Astrocyte of the spinal cord (primary cell): Measurements from ENCODE around the gene TAL2.

ENCODE experiments used
- DNase-seq: peaks from one replicate; pipeline ENCODE4 v3.0.0; 2011; ENCODE audit warnings: low read depth, low spot score
- H3K4me3 ChIP-seq: 2 replicates; pipeline ENCODE4 v1.5.1; 2011; ENCODE audit warnings: low read depth, mild to moderate bottlenecking, low read length, moderate library complexity
- in situ Hi-C: cut with HindIII; loops from 2 replicates; pipeline ENCODE4 v1.10.0; 2017; ENCODE audit warnings: low sequenced_read_pairs
- TF ChIP-seq, protein P1 (sequence below): IDR thresholded peaks from 2 replicates; pipeline ENCODE4 v1.5.1; 2012; ENCODE audit warnings: low read depth, mild to moderate bottlenecking, low read length, inconsistent platforms

The TAL2 gene

DNA sequence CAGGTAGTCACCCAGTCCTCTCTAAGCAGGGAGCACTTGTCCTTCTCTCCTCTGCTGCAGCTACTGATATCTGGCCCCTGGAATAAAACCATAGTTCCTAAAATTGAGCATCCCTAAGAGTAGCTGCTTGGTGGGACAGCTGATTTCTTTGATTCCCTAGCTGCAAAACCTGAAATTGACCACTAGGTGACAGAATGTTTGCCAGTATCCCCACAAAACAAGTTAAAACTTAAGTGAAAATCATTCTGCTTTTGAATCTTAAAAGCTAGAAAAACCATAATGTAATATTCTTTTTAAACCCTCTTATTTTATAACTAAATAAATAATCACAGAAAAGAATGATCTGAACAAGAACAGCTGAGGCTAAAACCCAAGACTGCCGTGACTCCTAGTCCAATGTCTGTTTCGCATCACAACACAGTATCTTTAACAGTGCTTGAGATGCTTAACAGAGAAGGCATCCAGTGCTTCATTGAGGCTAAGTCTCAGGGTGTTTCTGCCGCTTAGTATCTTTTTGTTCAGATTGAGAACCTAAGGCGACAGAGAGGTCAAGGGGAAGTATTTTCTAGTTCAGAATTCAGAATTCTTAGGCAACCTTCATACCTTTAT, 24.4 kb upstream of the TAL2 start:
- TF ChIP-seq, protein P1, sequence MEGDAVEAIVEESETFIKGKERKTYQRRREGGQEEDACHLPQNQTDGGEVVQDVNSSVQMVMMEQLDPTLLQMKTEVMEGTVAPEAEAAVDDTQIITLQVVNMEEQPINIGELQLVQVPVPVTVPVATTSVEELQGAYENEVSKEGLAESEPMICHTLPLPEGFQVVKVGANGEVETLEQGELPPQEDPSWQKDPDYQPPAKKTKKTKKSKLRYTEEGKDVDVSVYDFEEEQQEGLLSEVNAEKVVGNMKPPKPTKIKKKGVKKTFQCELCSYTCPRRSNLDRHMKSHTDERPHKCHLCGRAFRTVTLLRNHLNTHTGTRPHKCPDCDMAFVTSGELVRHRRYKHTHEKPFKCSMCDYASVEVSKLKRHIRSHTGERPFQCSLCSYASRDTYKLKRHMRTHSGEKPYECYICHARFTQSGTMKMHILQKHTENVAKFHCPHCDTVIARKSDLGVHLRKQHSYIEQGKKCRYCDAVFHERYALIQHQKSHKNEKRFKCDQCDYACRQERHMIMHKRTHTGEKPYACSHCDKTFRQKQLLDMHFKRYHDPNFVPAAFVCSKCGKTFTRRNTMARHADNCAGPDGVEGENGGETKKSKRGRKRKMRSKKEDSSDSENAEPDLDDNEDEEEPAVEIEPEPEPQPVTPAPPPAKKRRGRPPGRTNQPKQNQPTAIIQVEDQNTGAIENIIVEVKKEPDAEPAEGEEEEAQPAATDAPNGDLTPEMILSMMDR = peak; percentile 56
- no peak overlapping the region for H3K4me3 ChIP-seq
- in situ Hi-C loops = no loop called here
- no peak for DNase-seq

DNA sequence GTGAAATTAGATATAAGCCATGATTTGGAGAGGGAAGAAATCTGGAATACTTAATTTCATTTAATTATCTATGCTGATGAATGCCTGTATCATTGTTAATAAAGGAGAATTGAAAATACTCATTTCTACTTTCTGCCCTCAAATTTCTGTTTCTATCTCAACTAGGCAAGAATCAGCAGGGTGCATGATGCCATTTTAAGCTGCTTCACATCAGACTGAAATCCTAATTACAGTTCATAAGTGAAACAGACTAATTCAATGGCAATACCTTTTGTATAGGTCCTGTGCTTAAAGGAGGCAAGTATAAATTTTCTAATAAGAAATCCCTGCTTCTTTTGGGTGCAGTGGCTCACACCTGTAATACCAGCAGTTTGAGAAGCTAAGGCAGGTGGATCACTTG, 22.3 kb upstream of the TAL2 start:
- no peak for DNase-seq
- no peak overlapping the region for H3K4me3 ChIP-seq
- in situ Hi-C loops = no loop called here
- TF ChIP-seq, protein P1 = no peak

DNA sequence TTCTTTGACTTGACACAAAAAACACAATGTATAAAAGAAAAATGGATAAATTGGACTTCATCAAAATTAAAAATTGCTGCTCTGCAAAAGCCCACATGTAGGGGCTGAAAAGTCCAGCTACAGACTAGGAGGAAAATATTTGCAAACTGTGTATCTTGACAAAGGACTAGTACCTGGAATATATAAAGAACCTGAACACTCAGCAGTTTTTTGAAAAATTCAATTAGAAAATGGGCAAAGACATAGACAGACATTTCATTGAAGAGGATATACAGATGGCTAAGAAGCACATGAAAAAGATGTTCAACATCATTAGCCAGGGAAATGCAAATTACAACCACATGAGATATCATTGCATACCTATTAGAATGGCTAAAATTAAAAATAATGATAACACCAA, 18.5 kb upstream of the TAL2 start:
- in situ Hi-C loops = no loop called here
- H3K4me3 ChIP-seq = no peak overlapping the region
- TF ChIP-seq, protein P1 = no peak
- DNase-seq = no peak

DNA sequence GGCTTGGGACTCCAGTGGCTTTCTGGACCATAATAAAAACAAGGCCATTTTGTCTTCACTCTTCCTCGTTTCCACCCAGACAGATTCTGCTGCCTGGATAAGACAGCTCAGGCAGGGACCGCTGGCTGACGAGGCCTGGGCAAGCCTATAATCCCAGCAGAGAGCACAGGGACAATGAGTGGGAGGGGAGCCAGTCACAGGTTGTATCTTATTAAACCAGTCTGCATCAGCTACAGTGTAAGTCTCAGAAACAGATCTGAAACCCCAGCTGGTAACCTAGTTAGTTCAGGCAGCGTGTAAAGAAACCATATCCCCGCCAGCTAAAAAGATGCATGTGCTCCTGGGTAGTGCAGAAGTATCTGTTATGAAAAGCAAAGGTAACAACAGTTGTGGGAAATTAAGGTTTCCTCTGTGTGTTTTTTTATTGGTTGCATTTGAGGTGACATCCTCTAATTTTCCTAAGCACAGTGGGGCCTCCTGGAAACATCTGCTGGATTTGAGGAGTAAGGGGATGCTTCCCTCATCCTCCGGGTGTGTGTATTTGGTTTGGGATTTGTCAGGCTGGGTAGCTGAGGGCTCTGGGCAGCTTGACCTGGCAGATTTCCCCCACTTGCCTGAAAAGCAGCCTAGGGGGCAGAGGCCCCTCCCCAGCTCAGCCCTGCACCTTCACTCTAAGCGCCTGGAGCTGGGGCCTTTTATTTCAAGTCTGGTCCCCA, 15.2 kb upstream of the TAL2 start:
- DNase-seq = no peak
- H3K4me3 ChIP-seq = no peak overlapping the region
- in situ Hi-C loops = no loop called here
- TF ChIP-seq, protein P1 = no peak

DNA sequence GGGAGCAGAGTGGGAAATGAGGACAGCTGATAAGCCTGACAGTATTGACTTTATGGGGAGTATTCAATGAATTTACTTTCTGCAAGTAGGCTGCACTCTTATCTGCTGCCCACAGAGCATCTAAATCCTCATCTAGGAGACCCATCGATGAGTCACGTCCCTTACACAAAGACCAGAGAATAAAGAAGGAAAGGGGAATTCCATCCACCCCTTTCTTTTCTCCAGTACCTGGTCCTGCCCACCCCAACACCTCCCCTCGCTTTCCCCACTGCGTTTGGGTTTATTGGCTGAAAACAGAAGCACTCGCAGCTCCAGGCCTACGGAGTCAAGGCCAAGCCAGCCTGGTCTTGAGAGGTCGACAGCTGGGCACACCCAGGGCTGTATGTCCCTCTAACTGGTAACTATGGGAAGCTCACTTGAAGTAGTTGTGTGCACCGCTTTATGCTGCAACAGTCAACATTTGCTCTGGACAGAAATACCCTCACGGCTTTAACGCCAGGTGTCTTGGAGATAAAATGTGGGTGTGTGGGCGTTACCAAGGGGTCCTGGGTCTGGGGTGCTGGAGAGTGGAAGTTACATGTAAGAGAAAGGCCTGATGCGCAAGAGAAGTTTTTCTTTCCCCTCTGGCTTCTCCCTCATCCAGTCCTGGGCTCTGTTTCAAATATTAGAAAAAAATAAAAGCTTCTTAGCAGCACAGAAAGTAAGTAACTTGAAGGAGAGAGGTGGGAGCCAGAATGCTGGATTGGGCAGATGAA, 14.5 kb upstream of the TAL2 start:
- no peak overlapping the region for H3K4me3 ChIP-seq
- TF ChIP-seq, protein P1 = no peak
- in situ Hi-C loops = no loop called here
- no peak for DNase-seq

DNA sequence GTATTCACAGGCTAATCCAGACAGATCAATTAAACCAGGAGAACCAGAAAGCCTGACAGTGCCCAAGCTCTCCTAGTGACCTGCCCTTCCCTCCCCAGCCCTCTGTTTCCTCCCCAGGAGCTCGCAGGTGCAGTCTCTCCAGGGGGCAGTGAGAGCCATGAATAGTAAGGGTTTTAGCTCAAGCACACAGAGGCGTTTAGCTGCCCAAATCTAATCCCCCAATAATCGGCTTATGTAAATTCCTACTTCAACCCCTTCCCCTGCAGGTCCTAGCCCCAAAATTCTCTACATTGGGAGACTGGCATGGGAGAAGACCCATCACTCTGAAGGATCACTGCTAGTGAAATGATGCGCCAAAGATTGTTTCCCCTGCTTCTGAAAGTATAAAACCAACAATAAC, 10.5 kb upstream of the TAL2 start:
- TF ChIP-seq, protein P1 = no peak
- H3K4me3 ChIP-seq = no peak overlapping the region
- DNase-seq = no peak
- in situ Hi-C loops = no loop called here
